ENCODE measurements around the gene GZF1.

GZF1 gene

DNA sequence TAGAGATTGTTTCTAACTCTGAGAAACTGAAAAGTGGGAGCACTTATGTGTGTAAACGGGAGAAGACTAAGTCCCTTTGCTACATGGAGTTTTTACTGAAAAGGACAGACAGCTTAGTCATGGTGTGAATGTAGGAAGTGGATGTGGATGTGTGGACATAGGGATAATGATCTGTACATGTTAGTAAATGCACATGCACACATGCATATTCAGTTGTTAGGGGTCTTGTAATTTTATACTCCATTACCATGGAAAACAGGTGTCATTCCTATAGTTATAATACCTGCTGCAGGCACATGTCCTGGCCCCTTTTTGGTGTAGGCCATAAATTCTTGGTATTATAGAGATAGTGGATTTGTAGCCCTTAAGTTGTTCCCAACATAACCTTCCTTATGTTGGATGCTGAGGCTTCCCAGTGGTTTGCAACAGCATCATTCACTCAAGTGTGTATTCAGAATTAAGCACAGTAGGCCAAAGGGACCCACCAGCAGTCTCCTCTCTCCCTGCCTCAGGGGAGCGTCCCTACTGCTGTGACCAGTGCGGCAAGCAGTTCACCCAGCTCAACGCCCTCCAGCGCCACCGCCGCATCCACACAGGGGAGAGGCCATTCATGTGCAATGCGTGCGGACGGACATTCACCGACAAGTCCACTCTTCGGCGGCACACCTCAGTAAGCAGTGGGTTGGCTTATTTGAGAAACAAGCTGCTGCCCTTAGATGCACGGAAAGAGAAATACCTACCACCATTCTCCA, 7.3 kb downstream of the GZF1 start:
- no peak for DNase-seq

DNA sequence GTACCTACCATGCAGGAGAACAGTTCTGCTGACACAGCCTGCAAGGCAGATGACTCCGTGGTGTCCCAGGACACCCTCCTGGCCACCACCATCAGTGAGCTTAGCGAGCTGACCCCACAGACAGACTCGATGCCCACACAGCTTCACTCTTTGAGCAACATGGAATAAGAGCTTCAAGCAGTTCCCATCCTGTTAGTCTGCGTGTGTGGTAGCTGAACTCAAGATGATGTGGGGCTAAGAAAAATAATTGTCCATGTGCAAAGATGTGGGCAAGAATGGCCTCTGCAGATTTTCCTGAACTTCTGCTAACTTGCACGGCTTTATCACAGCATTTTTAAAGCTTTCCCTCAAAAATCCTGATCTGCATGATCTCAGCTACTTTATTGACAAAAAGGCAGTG, 8.3 kb downstream of the GZF1 start:
- DNase-seq = no peak

DNA sequence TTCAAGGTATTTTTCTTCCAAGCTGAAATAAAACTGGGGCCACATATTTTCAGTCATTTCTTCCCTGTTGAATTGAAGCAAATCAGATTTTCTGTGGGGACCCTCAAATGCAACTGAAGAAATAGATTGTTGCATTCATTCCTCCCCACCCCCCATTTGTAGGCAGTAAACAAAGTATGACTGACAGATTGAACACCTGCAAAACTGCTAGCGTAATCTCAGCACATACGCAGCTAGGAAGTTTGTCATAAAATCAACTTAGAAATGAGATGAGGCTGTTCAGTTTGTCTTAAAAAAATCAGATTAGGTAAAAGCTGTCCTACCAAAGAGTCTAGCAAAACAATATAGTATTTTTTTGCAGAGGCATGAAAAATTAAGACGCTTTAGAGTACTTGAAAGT, 8.9 kb downstream of the GZF1 start:
- no peak for DNase-seq

DNA sequence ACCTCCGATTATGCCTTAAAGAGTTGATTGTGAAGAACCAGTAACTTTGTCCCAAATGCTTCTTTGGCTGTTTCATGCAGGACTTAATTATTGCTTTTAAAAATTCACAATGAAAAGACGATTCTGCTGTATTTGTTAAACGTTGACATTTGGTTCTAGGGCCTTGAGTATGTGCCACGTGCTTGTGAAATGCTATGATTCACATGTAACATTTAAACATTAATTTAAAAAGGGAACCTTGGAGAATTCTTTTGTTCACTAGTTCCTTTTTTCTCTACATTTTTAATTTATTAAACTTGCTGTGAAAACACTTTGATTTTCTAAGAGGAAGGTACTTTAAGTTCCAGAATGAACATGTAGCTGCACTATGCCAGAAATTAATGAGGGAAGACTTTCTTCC, 9.5 kb downstream of the GZF1 start:
- no peak for DNase-seq

DNA sequence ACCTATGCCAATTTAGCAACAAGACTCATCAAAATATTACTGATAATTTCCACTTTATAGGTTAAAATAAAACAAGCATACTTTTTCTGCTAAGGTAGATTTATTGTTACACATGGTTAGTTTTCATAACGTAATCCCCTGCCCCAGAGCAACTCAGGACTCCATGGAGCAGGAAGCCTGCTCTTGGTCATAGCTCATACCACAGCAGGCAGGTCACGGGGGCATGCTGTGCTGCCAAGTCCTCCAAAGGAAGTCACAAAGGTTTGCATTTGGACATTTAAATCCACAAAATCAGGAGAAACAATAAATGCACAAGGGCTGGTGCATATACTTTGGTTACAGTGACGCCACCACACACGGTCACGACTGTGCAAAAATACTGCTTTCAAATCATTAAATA, 12.5 kb downstream of the GZF1 start:
- no peak for DNase-seq

DNA sequence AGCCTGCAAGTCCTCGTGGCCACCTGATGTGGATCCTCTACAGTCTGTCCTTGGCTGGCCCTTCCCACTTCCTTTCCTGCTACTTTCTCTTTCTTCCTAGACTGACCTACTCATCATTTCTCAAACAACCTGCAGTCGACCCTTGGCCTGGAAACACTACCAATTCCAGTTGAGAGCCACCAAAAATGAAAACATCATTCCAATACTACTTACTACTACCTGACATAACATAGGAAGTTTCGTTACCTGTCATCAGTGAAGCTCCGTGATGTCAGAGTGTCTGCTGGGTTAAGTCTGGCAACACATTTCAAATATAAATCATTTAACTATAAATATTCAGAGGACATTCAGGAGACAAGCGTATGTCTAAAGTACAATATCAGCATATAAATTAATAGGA, 13.8 kb downstream of the GZF1 start:
- DNase-seq = no peak

DNA sequence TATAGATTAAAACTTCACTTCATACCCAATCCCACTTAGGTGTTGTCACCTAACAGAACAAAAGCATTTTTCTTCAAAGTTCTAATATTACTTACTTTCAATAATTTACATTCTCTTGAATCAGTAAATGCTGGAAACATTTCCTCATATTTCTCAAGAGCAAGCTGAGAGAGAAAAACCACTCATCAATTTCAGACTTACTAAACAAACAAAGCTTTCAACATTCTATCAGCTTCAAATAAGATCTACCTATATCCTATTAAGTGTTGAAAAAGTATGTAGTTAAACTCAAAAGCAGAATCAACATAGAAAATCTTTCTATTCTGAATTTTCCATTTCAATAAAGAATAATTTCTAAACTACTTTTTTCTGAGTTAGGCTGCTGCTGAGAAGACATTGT, 17.8 kb downstream of the GZF1 start:
- DNase-seq = no peak

DNA sequence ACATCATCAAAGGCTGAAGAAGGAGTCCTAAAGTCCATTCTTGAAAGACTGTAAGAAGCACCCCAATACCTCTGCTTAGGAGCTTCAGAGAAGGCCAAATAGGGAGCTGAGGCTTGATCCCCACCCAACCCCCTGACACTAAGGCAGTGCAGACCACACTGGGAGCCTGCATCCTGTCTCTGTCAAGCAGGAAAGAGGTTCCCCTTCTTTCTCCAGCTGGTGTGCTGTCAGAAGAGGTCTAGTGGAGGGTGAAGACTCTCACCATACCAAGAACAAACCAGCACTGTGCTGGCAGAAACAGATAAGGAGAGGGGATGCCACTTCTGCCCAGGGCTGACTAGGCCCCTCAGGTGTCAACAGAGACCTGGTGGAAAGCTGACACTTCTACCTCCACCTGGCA, 19.9 kb downstream of the GZF1 start:
- DNase-seq = no peak

DNA sequence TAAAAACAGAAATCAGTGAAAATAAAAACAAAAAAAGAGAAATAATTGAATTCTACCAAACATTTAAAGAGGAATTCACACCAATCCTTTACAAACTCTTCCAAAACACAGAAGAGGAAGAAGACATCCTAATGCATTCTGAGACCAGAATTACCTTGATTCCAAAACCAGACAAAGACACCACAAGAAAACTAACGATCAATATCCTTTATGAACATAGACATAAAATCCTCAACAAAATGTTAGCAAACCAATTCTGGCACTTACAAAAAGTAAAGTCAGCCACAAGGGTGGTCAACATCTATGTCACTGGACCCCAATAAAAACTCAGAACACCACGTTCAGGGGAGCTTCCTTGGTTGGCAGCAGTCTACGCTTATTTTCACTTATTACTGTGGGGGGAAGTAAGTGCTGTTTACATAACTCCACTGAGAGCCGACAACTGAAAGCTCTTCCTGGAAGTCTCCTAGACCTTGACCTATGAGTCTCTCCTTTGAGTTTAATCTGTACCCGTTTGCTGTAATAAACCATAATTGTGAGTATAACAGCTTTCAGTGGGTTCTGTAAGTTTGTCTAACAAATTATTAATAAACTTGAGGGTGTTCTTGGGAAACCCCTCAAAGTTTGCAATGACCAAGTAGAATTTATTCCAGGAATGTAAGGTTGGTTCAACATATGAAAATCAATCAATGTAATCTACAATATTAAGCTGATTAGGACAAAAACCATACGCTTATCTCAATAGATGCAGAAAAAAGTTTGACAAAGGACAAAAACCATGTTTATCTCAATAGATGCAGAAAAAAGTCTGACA, 24.5 kb downstream of the GZF1 start:
- DNase-seq = no peak

DNA sequence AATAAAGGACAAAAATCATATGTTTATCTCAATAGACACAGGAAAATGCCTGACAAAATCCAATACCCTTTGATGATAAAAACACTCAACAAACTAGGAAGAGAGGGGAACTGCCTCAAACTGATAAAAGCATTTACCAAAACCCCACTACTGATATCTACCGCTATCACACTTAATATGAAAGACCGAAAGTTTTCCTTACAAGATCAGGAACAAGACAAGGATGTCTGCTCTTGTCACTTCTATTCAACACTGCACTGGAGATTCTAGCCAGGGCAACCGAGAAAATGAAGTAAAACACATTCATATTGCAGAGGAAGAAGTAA, 25.1 kb downstream of the GZF1 start:
- no peak for DNase-seq

DNA sequence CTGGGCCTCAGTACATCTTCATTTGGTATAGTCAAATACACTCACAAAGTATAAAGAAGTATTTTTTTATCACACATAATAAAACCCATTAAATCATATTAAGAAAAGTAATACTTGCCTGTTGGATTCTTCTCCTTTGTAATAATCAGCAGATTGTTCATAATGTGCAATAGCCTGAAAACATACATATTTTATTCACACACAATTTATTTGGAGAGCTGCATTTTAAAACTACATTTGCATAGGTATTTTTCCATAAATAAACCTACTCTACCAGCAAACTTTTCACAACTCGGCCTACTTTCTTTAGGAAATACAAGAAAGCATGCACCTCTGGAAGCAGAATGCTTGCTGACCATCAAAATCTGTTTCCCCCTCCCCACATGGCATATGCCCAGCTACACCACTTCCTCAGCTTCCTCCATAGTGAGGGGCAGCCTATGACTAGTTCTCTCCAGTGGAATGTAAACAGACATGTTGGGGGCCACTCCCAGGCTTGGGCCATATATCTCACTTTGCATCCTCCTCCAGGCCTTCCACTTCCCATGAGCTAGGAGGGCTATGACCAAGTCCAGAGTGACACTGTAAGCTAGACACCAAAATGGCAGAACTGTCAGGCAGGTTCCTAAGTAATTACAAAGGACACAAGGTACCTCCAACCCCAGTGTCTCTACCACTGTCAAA, 28.3 kb downstream of the GZF1 start:
- no peak for DNase-seq

DNA sequence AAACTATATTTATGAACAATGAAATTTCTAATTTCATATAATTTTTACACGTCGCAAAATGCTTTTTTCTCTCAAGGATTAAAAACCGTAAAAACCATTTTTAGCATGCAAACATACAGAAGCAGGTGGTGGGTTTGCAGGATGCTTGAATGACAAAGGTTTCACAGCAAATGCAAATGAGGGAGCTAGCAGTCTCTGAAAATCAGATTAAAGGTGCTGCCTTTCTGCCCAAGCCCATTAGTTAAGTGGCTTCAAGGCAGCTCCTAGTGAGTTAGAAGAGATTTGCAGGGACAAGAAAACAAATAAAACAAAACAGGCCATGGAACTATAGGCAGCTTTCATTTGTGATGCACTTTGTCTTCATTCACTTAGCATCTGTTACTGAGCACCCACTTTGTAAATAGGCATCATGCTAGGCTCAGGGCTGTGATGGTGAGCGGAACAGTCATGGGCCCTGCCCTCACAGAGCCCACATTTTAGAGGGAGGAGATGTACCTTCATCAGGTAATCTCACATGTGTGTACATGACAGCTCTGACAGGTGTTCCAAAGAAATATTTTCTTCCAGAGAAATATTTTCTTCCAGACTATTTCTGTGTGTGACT, 29.8 kb downstream of the GZF1 start:
- no peak for DNase-seq

DNA sequence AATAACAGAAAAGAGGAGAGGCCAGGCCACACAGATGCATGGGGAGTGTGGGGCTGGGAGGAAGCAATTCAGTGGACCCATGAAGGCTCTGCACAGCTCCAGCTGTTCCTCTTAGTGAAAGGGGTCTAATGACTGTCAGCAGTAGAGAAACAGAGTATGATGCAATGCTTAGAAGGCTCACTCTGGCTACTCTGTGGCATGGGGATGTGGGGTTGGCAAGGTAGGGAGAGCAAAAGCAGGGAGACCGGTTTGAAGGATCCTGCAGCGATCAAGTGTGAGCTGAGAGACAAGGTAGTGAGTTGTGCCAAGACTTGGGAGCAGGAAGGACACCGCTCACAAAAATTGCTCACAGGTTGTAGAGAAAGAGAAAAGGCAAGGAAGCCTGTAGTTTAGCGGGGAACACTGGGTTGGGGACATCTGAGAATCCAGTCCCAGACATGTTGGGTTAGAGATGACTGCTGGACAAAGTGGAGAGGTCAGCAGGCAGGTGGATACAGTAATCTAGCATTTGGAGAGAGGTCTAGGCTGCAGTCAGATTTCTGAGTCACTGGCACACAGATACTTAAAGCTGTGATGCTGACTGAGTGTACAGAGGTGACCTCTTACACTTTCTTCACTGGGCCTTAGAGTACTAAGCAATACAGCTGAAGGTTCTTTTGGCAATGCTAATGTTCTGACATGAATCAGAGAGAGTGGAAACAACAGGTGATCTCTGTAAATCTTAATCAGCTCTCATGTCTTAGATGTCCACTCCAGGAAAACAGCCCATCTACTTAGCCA, 32.2 kb downstream of the GZF1 start:
- DNase-seq = no peak

DNA sequence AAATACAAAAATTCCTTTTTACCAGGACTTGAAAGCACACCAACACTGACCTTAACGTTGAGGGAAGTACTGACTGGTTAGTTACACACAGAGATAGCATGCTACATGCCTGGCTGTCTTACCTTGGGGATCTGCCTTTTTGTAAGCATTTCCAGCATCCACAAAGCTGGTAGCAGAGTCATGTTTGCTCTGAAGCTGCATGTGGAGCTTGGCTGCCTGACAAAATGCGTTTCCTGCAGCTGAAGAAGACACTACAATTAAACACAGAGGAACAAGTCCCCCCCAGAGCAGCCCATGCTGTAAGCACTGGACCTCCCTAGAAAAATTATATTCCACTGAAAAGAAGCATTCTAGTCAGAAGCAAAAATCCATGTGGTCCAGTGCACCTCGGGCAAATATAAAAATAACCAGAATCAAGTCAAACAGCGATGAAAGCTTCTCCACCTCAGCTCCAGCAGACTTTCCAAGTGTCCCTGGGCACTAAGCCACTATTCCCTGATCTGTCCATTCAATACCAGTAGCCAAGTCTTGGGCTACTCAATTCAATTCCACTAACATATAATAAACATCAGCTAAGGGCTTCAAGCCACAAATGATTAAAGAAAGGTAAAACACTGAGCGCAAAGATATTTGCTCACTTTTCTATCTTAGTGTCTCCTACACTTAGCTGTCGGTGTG, 35.1 kb downstream of the GZF1 start:
- peak in 1 of 56 donors; percentile 2 for DNase-seq

DNA sequence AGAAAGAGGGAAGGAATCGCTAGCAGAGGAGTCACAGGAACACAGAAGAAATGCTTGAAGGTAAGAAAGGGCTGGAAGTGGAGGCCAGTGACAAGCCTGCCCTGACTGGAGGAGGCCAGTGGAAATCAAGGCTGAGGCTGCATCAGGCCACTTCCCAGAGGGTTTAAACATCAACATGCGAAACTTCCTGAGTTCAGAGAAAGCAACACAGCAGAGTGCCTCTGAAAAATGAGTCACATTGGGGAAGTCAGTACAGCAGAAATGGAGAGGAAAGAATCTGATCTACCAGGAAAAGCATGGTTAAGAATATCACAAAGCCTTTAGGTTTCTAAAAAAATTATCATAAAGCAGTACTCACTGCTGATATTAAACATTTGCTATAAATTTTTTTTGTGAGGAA, 36.0 kb downstream of the GZF1 start:
- no peak for DNase-seq

DNA sequence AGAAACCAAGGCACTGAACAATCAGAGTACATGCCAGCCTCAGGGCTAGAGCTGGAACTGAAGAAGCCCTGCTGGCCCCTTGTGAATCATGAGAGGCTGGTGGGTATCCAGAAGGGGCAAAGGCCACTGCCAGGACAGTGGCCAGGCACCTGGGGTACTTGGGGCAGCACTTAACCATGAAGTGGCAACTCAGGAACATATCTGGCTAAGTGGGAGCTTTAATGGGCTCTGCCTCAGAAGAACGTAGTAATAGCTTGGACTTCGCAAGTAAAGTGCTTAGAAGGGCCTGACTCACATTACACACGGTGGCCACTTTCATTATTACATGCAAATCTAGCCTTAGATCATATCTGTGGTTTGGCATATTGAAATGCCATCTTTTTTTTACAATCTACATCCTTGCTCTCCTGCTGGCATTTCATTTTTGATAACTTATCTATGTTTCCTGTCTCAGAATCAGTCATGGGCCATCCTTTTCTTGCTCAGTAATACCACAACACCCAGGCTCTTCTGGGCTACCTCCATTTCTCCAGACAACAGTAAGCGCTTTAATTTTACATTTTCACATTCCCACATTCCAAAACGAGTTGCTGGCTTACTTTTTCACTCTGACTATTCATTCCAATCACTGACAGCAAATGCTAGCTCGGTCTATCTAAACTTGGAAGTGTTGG, 37.7 kb downstream of the GZF1 start:
- no peak for DNase-seq

DNA sequence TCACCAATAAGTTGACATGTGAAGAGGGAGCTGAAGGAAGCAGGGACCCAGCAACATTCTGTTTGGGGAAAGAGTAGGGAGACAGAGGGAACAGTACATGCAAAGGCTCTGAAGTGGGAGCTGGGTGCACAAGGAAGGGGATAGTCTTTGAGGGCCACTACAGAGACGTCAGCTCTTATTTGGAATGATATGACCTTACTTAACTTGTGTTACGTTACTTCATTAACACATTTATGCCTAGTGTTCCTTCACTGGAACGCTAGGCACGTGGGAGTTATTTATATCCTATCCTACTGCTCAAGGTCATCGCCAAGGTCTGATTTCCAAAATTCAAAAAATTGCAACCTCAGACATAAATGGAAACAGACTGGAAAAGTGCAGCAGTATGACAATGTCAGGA, 39.1 kb downstream of the GZF1 start:
- no peak for DNase-seq

DNA sequence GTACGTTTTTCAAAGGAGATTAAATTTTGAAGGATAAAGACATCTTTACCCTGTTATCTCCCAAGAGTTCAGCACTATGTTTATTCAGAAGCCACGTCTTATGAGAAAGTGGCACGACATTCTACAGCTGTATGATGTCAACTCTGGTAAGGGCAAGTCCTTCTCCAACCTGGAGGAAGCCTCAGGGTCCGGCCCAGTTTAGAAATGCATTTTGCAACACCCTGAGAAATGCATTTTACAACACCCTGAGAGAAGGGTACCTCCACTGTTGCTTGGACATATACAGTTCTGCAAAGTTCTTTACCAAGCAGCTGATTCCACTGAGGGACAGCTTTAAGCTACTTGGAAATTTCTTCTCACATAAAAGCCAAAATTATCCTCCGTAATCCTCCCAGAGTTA, 41.8 kb downstream of the GZF1 start:
- no peak for DNase-seq

DNA sequence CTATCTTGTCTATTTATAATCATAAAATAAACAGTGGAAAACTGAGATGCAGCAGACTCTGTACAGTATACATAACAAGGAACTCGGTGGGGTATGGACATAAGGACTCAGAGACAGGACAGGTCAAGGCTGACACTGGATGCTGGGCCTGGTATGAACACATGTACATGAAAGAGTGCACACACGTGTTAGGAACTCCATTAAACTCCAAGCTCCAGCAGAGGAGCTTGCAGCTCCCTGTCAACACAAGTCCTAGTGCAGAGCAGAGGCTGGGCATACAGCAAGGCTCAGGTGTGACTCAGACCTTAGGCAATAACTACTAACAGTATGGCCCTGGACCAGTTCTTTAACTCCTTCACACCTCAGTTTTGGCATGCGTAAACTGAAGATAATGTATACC, 42.2 kb downstream of the GZF1 start:
- DNase-seq = no peak

DNA sequence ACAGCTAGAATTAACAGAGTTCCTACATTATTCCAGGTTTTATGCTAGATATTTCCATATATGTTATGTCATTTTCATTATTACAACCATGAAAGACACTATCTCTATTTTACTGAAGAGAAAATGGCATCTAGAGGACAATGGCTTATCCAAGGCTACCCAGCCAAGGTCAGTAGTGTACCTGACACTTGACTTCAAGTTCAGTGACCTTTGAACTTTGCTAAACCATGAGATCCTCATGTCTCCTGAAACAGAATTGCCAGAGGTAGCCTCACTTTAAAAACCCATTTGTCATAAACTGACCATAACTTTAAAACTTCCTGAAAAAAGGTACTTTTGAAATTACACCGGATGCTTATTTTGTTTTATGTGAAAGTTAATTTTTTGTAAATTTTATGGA, 44.9 kb downstream of the GZF1 start:
- DNase-seq = no peak

Data from amygdala (tissue), 56 donors.